GM18519 (cell line): ENCODE results near the gene KIZ.

Source experiments
- ATAC-seq: cut with Tn5 transposase; IDR thresholded peaks from one replicate; pipeline ENCODE4 v1.9.1; 2021; ENCODE audit warnings: mild to moderate bottlenecking, moderate library complexity; ENCODE audit not compliant: unreplicated experiment, low FRiP score

The KIZ gene

GRCh38 chr20:21173485-21173884, 47.6 kb downstream of the KIZ start:
- no peak for ATAC-seq

- no peak for ATAC-seq
Observed at GRCh38 chr20:21174516-21175239, 48.8 kb downstream of the KIZ start.

GRCh38 chr20:21175433-21175832, 49.6 kb downstream of the KIZ start:
- no peak for ATAC-seq

GRCh38 chr20:21177767-21178166, 51.9 kb downstream of the KIZ start:
- ATAC-seq: no peak

GRCh38 chr20:21179757-21180156, 53.9 kb downstream of the KIZ start:
- ATAC-seq: no peak

- no peak for ATAC-seq
Observed at GRCh38 chr20:21180248-21180647, 54.4 kb downstream of the KIZ start.

- ATAC-seq: no peak
Observed at GRCh38 chr20:21181028-21181427, 55.1 kb downstream of the KIZ start.

GRCh38 chr20:21182832-21183563, 57.1 kb downstream of the KIZ start:
- no peak for ATAC-seq

- no peak for ATAC-seq
Observed at GRCh38 chr20:21183722-21184121, 57.8 kb downstream of the KIZ start.

GRCh38 chr20:21184819-21185218, 58.9 kb downstream of the KIZ start:
- no peak for ATAC-seq

GRCh38 chr20:21185849-21186248, 60.0 kb downstream of the KIZ start:
- ATAC-seq: no peak

- ATAC-seq: no peak
Observed at GRCh38 chr20:21189761-21190523, 64.1 kb downstream of the KIZ start.

GRCh38 chr20:21190869-21191268, 65.0 kb downstream of the KIZ start:
- no peak for ATAC-seq

GRCh38 chr20:21191839-21192238, 66.0 kb downstream of the KIZ start:
- ATAC-seq: no peak

GRCh38 chr20:21202259-21202658, 76.4 kb downstream of the KIZ start:
- ATAC-seq: no peak

- ATAC-seq: no peak
Observed at GRCh38 chr20:21203088-21203656, 77.3 kb downstream of the KIZ start.

GRCh38 chr20:21206584-21206983, 80.7 kb downstream of the KIZ start:
- no peak for ATAC-seq

- no peak for ATAC-seq
Observed at GRCh38 chr20:21208999-21209398, 83.1 kb downstream of the KIZ start.

GRCh38 chr20:21209668-21210067, 83.8 kb downstream of the KIZ start:
- no peak for ATAC-seq

GRCh38 chr20:21213691-21214090, 87.8 kb downstream of the KIZ start:
- no peak for ATAC-seq

GRCh38 chr20:21214431-21214830, 88.5 kb downstream of the KIZ start:
- ATAC-seq: no peak
